Embryonic facial prominence (tissue), 1 donor: ENCODE data around the gene NAP1L3.

Experiments
- DNase-seq: peaks from one replicate; pipeline ENCODE4 v3.0.0-alpha.2; 2016; ENCODE audit errors: extremely low spot score

Gene NAP1L3, protein sequence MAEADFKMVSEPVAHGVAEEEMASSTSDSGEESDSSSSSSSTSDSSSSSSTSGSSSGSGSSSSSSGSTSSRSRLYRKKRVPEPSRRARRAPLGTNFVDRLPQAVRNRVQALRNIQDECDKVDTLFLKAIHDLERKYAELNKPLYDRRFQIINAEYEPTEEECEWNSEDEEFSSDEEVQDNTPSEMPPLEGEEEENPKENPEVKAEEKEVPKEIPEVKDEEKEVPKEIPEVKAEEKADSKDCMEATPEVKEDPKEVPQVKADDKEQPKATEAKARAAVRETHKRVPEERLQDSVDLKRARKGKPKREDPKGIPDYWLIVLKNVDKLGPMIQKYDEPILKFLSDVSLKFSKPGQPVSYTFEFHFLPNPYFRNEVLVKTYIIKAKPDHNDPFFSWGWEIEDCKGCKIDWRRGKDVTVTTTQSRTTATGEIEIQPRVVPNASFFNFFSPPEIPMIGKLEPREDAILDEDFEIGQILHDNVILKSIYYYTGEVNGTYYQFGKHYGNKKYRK

DNA sequence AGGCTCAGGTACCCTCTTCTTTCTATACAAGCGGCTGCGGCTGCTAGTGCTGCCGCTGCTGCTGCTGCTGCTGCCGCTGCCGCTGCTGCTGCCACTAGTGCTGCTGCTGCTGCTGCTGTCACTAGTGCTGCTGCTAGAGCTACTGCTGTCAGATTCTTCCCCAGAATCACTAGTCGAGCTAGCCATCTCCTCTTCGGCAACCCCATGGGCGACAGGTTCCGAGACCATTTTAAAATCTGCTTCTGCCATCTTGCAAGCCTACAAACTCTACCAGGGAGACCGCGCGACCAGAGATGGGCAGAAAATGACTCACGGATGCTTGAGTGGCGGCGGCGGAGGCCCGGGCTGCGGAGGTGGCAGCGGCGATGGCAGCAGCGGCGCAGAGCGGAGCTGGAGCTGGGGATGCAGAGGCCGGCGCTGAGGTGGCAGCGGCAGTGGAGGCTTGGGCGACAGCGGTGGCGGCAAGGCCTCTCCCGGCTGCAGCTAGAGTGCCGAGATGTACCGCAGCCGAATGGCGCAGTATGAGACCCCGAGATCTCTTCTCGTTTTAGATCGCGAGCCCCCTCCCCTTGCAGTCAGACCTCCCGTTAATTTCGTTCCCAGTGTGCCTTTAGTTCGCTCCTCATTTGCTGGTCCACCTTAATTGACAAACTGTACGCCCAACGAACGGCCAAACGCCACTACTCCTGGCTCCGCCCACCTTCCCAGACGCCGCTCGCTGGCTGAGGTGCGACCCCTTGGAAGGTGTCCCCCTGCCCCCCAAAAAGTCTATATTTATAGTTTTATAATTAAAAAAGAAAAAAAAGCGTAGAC, at the start of gene NAP1L3:
TSS of gene NAP1L3 (minus strand) at position 523 of the 813 bp plus-strand sequence. CDS start at position 249, 274 bp downstream.
- peak; percentile 89 for DNase-seq

DNA sequence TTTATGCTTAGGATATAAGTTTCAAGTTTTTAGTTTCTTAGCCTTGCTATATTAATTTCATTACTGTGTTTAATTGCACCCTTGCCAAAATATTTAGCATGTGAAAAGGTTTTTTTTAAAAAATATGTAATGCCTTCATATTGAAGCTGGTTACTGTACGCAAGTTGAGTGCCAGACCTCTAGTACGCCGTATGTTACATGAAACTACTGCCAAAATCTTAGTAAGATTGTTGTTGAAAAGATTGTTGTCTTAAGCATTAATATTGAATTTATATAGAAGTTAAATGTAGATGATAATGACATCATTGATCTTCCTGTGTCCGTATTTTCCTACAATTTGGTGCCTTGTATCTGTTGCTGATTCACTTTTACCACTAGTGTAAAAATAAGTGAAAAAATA, 37.7 kb upstream of the NAP1L3 start:
- no peak for DNase-seq

DNA sequence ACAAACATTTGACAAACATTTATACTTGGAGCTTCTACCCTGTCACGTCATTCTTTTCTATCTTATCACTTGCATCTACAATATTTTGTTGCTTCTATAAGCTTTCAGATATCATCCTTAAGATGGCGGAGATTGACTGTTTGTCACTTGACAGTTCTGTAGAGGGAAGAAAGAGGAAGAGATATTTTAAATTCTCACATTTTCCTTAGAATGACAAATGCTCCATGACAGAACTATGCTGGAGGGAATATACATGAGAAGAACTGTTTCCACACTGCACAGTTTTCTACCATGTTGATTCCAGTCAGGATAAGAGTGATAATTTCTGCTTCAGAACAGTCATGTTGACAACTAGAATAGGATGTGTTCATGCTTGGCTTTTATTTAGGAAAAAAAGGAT, 30.3 kb upstream of the NAP1L3 start:
- DNase-seq: no peak

DNA sequence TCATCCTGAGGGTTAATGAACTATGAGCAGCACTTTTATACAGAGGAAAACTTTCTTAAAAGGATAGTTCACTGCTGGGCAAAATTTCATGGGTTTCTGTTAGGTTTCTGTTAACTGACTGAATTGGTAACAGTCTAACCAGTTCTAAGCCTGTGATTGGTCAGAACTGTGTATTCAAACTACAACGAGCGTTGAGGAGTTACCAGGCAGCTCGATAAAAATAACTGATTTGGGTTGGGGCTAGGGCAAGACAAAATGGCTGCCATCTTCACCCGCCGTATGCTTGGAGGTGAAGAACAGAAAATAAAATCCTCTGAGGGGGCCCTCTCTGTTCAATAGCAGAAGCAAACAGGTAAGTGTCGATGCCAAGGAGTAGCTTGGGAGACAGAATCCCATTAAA, 22.6 kb upstream of the NAP1L3 start:
- no peak for DNase-seq

DNA sequence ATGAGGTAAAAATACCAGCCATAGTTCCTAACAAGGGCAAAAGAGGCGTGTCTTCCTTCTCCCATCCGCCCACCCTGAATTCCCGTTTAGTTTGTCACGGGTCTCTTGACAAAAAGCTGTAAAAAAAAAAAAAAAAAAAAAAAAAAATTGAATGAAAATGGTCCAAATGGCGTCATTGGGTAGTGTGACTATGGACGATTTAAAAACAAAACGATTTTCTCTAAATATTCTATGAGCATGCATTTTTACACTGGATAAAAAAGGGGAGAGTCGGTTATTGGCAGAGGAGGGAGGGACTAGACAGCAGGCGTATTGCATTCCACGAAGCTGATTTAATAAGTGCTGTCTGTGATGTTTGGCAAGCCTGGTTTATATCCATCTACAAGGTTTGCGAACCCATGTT, 492 bp upstream of the NAP1L3 start, which contains the start of gene FAM133A:
TSS of gene FAM133A (plus strand) at position 338 of the 403 bp plus-strand sequence. CDS start 35,214 bp downstream, outside the sequence.
- peak; percentile 6 for DNase-seq

DNA sequence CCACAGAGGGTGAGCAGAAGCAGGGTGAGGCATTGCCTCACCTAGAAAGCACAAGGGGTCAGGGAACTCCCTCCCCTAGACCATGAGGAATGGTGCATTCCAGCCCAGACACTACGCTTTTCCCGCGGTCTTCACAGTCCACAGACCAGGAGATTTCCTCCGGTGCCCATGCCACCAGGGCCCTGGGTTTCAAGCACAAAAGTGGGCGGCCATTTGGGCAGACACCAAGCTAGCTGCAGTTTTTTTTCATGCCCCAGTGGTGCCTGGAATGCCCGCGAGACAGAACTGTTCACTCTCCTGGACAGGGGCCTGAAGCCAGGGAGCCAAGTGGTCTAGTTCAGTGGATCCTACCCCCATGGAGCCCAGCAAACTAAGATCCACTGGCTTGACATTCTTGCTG, 12.8 kb downstream of the NAP1L3 start:
- DNase-seq: no peak

DNA sequence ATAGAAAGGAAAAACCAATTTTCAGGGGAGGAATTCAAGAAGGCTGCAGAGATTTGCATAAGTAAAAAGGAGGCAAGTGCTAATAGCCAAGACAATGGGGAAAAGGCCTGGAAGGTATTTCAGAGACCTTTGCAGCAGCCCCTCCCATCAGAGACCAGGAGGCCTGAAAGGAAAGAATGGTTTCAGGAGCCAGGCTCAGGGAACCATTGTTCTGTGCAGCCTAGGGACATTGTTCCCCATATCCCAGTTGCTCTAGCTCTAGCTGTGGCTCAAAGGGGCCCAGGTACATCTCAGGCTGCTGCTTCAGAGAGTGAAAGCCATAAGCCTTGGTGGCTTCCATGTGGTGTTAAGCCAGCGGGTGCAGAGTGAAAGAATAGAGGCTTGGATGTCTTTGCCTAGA, 24.0 kb downstream of the NAP1L3 start:
- DNase-seq: no peak

DNA sequence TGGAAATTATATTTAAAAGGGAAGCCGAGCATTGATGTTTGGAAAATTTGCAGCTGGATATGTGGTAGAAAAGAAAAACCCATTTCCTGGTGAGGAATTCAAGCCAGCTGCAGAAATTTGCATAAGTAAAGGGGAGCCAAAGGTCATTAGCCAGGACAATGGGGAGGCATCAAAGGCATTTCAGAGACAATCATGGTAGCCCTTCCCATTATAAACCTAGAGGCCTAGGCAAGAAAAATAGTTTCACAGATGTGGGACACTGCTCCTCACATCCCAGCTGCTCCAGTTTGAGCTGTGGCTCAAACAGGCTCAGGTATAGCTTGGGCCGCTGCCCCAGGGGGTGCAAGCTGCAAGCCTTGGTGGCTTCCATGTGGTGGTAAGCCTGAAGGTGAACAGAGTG, 35.8 kb downstream of the NAP1L3 start:
- no peak for DNase-seq
